Activated T-helper 1 cell treated with anti-CD3 and anti-CD28 coated beads, Interleukin-2, amount 50 U/mL, for 16 hours (primary cell): ENCODE data around the gene AHCYL2.
"Not testable (repeated sequence)": the region's sequence is repeated elsewhere in the genome, so short reads cannot be mapped to it uniquely, and the experiment has no call there.

ENCODE experiments used
- DNase-seq, 2 donors: peaks; one replicate each; pipeline ENCODE4 v3.0.0-alpha.2; 2020; ENCODE audit warnings: low read depth in 1 of 2, low spot score in 1 of 2

Gene AHCYL2

GRCh38 chr7:129282865-129283264 is 58.0 kb downstream of the AHCYL2 start:
- no peak for DNase-seq

DNA sequence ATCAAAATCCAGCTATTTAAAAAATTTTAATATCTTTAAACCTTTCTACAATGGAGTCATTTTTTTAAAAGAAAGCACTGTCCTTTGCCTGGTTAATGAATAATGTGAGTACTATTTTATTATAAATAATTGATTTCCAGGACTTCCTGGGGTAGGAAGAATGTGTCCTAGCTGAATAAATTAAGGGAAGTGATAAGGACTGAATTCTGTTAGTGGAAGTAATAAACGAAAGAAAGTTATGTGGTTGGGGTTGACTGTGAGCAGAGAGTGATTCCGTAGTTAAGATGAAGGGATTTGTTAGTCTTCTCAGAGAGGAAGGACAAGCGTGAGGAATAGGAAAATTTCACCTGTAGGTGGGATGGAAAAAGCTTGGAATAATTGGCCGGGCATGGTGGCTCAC is 59.1 kb downstream of the AHCYL2 start:
- DNase-seq = no peak

- DNase-seq = no peak
Observed at GRCh38 chr7:129285111-129285510, 60.3 kb downstream of the AHCYL2 start.

- no peak for DNase-seq
Observed at GRCh38 chr7:129292861-129293260, 68.0 kb downstream of the AHCYL2 start.

DNA sequence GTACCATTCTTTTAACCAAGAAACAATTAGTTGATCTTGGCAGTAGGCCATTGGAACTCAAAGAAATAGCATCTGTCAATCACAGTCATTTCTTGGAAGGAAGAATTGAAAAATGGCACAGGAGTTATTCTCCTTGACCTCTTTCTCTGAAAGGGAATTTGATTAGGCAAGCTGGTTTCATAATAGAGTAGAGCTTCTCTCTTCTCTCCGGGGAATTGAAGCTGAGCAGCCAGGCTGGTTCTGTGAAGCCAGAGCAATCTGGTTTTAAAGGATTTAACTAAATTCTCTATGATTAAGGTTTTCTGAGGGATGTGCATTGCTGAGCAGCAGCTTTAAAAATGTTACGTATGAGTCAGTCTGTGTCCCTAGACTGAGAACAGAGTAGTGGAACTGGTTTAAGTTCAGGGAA is 70.2 kb downstream of the AHCYL2 start:
- no peak for DNase-seq

- peak in 1 of 2 donors; percentile 15 for DNase-seq
Observed at GRCh38 chr7:129298268-129298893, 73.6 kb downstream of the AHCYL2 start.

- DNase-seq = no peak
Observed at GRCh38 chr7:129299889-129300288, 75.1 kb downstream of the AHCYL2 start.

GRCh38 chr7:129300299-129300698 is 75.5 kb downstream of the AHCYL2 start:
- DNase-seq = not testable (repeated sequence)

DNA sequence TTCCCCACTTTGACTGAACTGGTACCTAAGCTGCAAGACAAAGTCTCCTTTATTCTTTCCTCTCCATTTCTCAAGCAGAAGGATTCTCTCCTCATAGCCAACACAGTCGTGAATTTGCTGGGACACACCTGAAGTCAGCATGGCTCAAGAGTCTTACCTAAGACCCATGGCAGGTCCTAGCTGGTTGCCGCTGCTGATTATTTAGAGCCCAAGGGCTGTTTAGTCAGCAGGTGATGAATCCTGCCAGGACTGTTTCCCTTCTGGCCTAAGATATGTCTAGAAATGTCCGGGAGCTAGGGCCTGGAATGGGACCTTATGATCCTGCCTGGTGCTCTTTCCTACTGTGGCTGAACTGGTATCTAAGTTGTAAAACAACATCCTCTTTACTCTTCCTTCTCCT is 82.8 kb downstream of the AHCYL2 start:
- DNase-seq = no peak

DNA sequence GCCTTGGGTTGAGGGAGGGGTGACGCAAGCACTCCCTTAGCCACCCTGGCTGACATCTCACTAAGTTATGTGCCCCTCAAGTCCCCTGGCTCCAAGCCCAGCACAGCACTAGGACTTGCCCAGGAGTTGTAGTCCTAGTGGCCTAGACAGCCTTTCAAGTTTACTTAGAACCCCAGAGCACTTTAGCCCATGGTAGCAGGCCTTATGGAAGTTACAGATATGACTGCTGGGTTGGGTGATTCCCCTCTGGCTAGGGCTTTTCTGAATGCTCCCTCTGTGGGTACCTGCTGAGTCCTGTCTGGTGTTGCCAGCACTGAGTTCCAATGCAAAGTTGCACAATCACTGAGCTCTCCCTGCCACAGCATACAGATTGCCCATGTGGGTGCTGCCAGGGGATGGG is 83.2 kb downstream of the AHCYL2 start:
- no peak for DNase-seq

GRCh38 chr7:129311429-129311828 is 86.6 kb downstream of the AHCYL2 start:
- DNase-seq = no peak

- no peak for DNase-seq
Observed at GRCh38 chr7:129313282-129313681, 88.5 kb downstream of the AHCYL2 start.

DNA sequence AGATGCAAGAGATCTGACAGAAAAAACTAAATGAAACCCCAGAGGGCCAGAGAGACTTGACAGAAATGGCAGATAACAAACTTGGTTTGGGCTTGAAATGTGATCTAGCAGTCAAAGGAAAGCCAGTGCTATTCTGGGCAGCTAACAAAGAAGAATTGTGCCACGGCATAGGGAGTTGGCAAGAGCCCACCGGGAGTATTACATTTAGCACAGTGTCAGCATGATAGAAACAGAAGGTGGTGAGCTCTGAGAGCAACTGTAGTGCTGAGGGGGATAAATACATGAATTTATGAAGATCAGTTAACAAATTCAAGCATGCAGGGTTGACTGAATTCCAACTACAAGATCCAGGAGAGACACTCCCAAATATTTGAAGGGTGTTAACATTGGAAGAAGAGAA is 91.1 kb downstream of the AHCYL2 start:
- DNase-seq = no peak

DNA sequence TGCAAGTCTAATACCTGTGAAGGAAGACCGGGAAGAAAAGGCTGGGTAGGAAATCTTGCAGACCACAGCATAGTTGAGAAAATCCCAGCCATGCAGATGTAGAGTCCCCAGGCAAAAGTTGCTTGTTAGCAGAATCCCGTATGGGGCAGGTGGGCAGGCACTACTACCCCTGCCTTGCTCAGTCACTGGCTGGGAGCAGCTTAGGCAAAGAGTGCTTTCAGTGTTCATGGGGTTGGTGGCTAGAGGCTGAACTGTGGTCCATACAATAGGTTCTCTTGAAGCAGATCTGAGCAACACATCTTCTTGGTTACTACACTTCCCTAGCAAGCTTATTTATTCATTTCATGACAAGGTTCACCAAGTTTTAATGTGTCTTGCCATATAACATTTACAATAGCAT is 92.6 kb downstream of the AHCYL2 start:
- DNase-seq = no peak

DNA sequence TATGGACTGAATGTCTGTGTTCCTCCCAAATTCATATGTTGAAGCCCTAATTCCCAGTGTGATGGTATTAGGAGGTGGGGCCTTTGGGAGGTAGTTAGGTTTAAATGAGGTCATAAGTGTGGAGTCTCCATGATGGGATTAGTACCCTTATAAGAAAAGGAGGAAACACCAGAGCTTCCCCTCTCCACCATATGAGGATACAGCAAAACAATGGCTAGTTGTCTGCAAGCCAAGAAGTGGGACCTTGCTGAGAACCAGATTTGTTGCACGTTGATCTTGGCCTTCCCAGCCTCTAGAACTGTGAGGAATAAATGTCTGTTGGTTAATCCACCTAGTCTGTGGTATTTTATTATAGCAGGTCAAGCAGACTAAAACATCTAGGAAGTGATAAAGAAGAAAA is 102.2 kb downstream of the AHCYL2 start:
- DNase-seq = no peak

DNA sequence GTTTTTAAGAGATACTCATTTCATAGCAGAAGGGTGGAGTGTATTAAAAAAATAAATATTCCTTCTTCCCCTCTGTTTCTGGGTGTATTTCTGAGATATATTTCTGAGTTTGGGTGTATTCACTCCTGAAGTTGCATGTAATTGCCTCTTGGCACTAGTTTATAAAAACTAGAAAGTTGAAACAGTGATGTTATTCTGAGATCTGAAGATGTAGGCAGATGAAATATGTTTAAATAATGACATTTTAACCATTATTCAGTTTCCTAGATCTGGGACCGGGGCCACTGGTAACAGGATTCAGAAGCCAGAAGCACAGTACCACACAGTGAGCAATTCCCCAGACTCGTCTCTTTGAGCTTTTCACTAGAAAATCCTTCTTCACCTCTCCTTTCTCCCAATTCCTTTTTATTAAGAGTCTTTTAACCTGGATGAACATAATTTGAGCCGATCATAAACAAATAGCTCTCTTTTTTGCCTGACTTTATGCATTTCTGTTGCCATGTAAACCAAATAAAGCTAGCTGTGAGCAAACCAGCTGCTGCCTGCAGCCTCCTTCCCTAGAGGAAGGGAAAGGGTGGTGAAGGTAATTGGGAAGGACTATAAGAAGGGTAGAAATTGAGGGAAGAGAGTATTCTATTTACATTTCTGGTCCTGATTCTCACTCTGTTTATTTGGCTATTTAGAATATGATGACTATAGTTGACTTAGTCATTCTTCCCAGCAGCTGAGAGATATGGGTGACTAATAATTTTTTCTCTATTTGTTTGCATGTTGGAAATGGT is 107.6 kb downstream of the AHCYL2 start:
- DNase-seq = no peak

DNA sequence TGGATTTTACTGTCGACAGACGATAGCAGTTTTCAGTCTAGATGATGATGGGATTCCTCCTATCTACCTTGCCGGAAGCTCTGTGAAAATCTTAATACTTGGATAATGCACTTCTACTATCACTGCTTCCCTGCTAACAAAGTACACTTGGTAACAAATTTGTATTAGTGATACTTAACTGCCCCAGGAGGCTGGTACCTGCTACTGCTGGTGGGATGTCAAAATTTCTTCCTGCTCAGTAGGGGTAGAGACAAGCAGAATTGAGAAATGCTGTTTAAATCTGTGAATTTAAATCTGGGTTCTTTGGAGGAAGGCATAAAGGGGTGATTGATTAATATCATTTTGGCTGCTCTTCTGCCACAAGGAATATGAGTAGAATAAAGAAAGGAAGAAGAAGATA is 109.6 kb downstream of the AHCYL2 start:
- DNase-seq = no peak

DNA sequence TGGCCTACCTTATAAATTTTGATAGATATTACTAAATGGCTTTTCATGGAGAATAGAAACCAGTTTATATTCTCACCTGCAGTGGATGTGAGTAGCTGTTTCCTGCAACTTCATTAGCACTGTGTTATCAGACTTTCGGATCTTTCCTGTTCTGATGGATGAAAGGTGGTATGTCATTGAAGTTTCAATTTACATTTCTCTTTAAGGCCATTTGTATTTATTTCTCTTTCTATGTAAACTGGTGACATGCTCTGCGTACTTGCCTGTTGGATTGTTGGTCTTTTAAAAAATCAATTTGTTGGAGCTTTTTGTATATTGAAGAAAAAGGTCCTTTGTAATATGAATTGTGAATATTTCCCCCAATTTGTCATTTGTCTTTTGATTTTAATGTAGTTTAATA is 113.6 kb downstream of the AHCYL2 start:
- DNase-seq = no peak

- no peak for DNase-seq
Observed at GRCh38 chr7:129341212-129341611, 116.4 kb downstream of the AHCYL2 start.

DNA sequence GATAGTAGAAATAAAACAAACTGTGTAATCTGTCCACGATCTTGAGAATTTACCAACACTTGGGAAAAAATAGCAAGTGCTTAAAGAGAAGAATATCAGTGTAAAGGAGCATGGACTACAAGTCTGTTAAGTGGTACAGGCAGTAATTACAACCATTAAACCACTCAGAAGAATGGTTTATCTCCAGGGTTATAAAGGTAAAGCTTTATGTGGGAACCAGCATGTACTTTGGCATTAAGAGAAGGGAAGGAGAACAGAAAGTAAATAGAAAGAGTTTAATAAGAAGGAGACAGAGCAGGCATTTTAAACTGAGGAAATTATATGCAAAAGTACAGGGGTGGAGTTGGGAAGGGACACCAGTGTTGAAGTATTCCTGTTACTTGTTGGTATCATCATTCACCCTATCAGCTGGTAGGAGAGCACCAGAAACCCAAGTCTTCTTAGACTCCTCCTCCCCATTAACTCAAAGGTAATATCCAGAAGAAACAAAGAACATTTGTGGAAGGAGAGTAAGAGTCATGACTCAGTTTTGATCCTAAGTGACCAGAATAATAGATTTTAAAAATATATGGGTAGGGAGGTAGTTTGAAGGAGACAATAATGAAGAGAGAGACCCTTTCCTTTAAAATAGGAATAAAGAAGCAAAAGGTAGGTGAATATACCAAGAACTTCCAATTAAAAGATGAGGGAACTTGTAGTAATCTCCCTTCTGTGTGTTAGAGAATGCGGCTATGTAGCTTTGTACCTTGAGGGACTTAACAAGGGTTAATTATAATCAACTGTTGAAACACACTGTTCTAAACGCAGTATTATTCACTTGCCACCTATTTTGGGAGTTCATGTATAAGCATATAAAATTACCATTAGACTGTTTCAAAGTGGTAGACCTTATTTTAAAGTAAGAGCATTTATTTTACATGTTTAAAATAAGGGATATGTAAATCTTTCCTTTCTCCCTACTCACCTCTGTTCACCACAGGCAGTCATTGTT is 117.3 kb downstream of the AHCYL2 start:
- no peak for DNase-seq

DNA sequence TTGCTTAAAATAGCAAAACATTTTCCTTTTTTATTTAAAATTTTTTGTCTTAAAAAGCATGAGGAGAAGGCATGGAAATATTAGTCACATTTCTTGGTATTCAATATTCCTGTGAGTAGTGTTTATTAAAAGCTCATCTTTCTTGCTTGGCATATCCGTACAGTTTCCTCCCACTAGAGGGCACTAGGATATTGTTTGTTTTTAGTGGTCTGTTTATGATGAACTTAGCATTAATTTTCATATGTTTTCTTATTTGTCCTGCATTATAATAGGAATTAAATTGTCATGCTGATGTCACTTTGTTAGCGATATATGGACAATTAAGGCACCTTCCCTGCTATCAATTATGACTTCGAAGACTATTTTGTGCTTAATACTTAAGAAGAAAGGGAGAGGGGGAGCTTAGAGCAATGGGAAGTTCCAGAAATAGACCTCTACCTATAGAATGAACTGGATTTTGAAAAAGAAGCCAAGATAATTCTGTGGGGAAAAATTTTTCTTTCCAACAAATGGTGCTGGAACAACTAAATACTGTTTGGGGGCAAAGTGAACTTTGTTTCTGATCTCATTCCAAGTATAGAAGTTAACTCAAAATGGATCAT is 118.4 kb downstream of the AHCYL2 start:
- DNase-seq = no peak
